ENCODE results near the gene MRPL32.
A peak's percentile ranks its signal among the peaks of the same experiment; 100 is the strongest.

The MRPL32 gene

DNA sequence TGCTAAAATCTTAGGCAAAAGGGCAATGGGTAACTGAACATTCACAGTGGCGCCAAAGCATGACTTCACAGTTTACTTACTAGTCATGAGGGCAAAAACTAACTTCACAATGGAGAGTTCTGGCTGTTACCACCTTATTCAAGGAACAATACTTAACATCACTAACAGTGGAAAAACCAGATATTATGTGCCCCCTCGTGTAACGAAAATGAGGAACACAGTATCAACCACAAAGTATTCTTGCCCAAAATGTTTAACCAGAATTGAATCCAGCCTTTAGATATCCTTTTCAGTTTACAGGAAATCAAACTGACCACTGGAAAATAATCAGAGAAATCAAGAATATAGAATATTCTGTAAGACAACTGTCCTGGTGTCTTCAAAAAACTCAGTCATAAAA, 29.8 kb upstream of the MRPL32 start:
- DNase-seq (ENCODE audit: low read depth): no peak
- TF ChIP-seq CTCF (IDR thresholded peaks at IDR 0.05; ENCODE audit: low read depth, low read length, missing control alignments): no peak
- no peak overlapping the region for H3K4me3 ChIP-seq (ENCODE audit: low read depth, low read length)

DNA sequence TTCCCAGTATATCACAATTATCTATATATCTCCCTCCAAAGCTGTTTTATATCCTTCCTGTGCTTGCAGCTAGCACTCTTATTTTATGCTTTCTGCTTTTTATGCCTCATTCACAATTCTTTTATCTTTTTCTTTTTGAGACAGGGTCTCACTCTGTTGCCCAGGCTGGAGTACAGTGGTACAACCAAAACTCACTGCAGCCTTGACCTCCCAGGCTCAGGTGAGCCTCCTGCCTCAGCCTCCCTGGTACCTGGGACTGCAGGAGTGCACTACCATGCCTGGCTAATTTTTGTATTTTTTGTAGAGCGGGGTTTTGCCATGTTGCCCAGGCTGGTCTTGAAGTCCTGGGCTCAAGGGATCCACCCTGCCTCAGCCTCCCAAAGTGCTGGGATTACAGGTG, 26.0 kb upstream of the MRPL32 start:
- no peak overlapping the region for H3K4me3 ChIP-seq (ENCODE audit: low read depth, low read length)
- no peak for TF ChIP-seq CTCF (IDR thresholded peaks at IDR 0.05; ENCODE audit: low read depth, low read length, missing control alignments)
- no peak for DNase-seq (ENCODE audit: low read depth)

DNA sequence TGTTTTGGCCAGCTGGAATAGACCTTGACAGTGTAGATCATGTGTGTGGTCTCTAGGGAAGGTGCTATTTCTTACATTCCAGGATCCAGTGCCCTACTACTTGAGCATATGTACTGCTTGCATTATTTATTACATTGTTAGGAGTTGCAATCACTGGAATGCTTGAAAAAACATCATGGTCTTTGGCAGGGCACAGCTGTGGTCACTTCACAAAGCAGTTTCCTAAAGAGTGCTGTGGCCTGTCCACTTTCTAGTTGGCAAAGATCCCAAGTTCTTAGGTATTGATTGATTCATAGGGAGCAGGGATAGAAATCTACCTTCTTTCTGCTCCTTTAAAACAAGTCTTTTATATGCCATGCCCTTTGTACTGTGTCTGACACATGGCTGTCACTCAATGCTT, 24.9 kb upstream of the MRPL32 start:
- DNase-seq (ENCODE audit: low read depth): no peak
- TF ChIP-seq CTCF (IDR thresholded peaks at IDR 0.05; ENCODE audit: low read depth, low read length, missing control alignments): no peak
- H3K4me3 ChIP-seq (ENCODE audit: low read depth, low read length): no peak overlapping the region

- TF ChIP-seq CTCF (IDR thresholded peaks at IDR 0.05; ENCODE audit: low read depth, low read length, missing control alignments): no peak
- no peak overlapping the region for H3K4me3 ChIP-seq (ENCODE audit: low read depth, low read length)
- no peak for DNase-seq (ENCODE audit: low read depth)
Measured at GRCh38 chr7:42910306-42910705, 21.9 kb upstream of the MRPL32 start.

DNA sequence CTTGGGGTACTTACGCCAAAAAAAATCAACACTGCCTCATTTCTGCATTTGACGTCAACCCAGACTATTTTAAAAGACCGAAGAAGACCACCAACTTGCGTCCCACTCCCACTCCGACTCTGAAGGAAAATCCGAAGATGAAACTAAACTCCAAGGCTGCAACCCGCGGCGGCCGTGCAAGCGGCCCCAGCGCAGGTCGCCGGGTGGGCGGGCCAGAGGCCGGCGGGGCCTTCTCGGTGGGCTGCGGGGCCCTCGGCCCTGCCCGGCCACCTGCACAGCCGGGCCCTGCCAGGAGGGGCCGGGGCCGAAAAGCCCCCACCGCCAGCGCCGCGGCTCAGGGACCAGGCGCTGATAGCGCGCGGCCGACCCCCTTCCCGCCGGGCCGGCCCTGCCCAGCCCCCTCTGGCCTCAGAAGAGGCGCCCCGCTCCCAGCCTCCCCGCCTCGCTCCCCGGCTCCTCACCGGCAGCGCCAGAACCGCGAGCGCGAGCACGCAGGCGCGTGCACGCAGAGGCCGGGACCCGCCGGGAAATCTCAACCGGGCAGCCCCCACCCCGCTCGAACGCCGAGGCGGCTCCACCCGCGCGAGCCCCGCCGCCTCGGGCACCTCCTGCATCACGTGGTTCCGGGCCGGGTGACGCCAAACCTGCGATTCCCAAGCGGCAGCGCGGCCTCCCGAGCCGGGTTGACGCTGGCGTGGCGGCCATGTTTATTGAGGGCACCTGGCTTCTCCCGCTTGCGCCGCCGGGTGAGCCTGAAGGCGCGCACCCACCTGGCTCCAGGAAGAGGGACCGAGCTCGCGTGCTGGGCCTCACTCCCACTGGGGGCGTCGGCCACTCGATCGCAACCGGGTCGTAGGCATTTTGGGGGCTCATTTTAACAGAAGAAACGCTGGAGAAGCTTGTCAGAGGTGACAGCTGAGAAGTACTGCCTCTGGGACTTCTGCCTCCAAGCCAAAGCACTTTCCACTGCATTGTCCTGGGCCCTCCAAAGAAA, 20.4 kb upstream of the MRPL32 start, which contains the start of gene C7orf25:
Gene C7orf25 (minus strand): TSS at position 617 of the 994 bp plus-strand sequence. CDS start 1,170 bp downstream, outside the sequence.
- DNase-seq (ENCODE audit: low read depth): peak; percentile 73
- no peak for TF ChIP-seq CTCF (IDR thresholded peaks at IDR 0.05; ENCODE audit: low read depth, low read length, missing control alignments)
- peak within 1 kb of the TSS; percentile 63 for H3K4me3 ChIP-seq (ENCODE audit: low read depth, low read length)

DNA sequence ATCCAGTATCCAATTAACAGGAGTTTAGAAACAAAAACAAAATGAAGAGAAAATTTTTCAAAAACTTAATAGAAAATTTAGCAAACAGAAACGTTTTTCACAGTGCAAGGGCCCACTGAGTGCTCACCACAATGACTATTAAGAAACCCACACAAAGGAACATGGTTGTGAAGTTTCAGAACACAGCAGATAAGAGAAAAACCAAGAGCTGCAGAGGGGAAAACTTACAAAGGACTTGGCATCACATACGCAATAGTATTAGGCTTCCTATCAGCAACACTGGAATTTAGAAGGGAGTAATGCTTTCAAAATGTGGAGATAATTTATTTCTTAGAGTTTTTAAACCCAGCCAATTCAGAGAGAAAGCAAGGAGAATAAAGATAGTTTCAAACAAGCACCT, 18.6 kb upstream of the MRPL32 start:
- DNase-seq (ENCODE audit: low read depth): no peak
- TF ChIP-seq CTCF (IDR thresholded peaks at IDR 0.05; ENCODE audit: low read depth, low read length, missing control alignments): no peak
- no peak overlapping the region for H3K4me3 ChIP-seq (ENCODE audit: low read depth, low read length)
